GM12865 (cell line): ENCODE results near the gene LHX1.
A peak's percentile ranks its signal among the peaks of the same experiment; 100 is the strongest.

Source experiments
- DNase-seq: peaks from one replicate; pipeline ENCODE4 v3.0.0; 2010; ENCODE audit warnings: low read depth
- H3K4me3 ChIP-seq: 2 replicates; pipeline ENCODE4 v1.5.1; 2011; ENCODE audit warnings: mild to moderate bottlenecking, low read depth, low read length, control low read depth
- CTCF ChIP-seq: IDR thresholded peaks from 2 replicates; pipeline ENCODE4 v1.5.1; 2011; ENCODE audit warnings: low read length, control low read depth, low read depth, inconsistent platforms; ENCODE audit not compliant: insufficient read depth; ENCODE audit errors: missing control alignments

LHX1 gene

DNA sequence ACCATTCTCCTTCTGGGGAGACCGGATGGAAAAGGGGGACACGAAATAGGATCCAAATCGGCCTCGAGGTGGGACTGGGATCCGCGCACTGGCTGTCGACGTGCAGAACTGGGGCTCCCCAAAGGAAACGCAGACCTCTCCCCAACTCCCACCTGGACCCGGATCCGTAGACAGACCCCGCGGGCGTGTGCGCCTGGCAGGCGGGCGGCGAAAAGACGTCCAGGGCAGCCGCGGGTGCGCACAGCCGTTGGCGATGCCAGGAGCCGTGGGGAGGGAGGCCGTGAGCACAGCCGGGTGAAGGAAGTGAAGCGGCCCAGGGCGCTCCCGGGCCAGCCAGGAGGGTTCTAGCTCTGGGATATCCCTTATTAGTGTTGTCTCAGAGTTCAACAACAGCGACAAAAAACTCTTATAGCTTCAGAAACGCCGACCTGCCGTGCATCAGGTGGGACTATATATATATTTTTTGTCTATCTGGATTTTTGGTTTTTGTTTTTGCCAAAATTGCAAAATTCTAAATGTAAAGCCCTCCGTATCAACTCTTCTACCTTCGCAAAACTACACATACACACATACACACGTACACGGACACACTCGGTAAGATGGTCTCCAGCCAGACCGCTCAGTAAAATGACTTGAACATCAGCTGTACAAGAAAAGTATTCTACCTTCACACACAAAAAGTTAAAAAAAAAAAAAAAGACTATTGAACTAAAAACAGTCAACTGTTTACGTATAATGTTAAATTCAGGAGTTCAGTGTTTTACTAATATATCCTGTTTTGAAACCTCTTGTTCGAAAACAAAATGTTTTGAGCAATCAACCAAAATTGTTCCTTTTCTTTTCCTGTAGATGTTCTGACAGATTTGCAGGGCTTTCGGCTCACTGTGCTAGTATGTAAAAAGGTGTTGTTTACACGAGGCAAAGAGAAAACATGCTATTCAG, 6.2 kb downstream of the LHX1 start:
- DNase-seq, result no peak
- H3K4me3 ChIP-seq, result no peak overlapping the region
- TF ChIP-seq CTCF, result no peak

- H3K4me3 ChIP-seq, result no peak overlapping the region
- DNase-seq, result no peak
Measured at GRCh38 chr17:36944553-36944952, 7.3 kb downstream of the LHX1 start.

GRCh38 chr17:36945140-36945539, 7.9 kb downstream of the LHX1 start:
- H3K4me3 ChIP-seq, result no peak overlapping the region
- TF ChIP-seq CTCF, result no peak
- DNase-seq, result no peak

More at GRCh38 chr17:36944553-36944952, 7.3 kb downstream of the LHX1 start:
- no peak for TF ChIP-seq CTCF

GRCh38 chr17:36945959-36946725, 8.9 kb downstream of the LHX1 start:
- DNase-seq, result no peak
- H3K4me3 ChIP-seq, result no peak overlapping the region
- TF ChIP-seq CTCF, result no peak

- no peak for DNase-seq
- no peak for TF ChIP-seq CTCF
- H3K4me3 ChIP-seq, result no peak overlapping the region
Measured at GRCh38 chr17:36946726-36947091, 9.4 kb downstream of the LHX1 start.

DNA sequence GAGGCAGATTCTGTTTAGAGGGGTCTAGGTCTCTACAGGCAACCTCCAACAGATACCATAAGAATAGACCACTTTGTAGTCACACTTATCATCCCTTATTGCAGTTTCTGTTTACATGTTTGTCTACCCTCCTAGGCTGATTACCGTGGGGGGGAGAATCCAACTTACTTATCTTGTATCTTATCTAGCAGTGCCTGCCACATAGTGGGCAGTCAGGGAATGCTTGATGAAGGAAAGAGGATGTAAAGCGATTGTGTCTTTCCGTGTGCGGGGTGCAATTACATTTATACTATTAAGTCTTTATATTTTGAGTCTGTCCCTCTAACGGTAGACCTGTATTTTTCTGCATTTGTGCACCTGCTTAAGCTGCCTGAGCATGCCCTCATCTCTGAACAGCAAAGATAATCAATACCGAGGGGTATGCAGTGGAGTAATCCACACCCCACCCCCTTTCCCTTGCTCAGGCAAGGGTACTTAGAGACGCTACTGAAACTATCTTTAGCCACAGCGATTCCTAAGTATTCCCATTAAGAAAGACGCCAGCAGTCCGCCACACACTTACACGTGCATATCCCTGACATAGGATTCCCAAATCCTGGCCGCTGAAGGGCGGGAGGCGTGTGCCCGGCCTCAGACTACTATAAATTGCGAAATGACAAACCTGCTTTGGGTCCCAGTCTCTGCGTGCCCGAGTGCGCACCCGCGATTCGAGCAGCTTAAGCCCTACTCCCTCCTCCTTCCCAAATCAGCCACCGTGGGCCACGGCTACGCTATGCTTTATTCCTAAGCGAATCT, 10.8 kb downstream of the LHX1 start:
- no peak for DNase-seq

More for the DNA sequence above, 10.8 kb downstream of the LHX1 start:
- peak overlapping the region; percentile 92 for H3K4me3 ChIP-seq
- no peak for TF ChIP-seq CTCF
